Calu3 (cell line): ENCODE measurements around the gene AP1G1. TPM values are rescaled to one million over a fixed set of nuclear protein-coding genes. Genes with fewer than 3 reads are reported as not detected.

Experiments used
- BruUV-seq: library from RNA; stranded (reverse); fragments of 400-500 nt; replicated peaks from 2 replicates; lab custom pipeline; 2021; lab: Mats Ljungman, UMichigan
- CTCF ChIA-PET: fragments of 300-600 bp; sonication (Branson Sonifier 250); formaldehyde crosslinking; loops from one replicate; lab custom pipeline; 2022; ENCODE audit warnings: antibody characterized with exemption; lab: Charles Lee
- DNase-seq: peaks from one replicate; pipeline ENCODE4 v3.0.0; 2022
- H3K27ac Mint-ChIP-seq: one replicate; pipeline ENCODE4 v1.8.0; 2022; ENCODE audit warnings: mixed read lengths; ENCODE audit not compliant: unreplicated experiment
- H3K27me3 Mint-ChIP-seq: one replicate; pipeline ENCODE4 v1.8.0; 2022; ENCODE audit warnings: mixed read lengths; ENCODE audit not compliant: unreplicated experiment
- H3K36me3 Mint-ChIP-seq: one replicate; pipeline ENCODE4 v1.8.0; 2022; ENCODE audit warnings: mild to moderate bottlenecking, moderate library complexity, mixed read lengths; ENCODE audit not compliant: insufficient read depth, unreplicated experiment
- H3K4me1 Mint-ChIP-seq: one replicate; pipeline ENCODE4 v1.8.0; 2022; ENCODE audit warnings: mild to moderate bottlenecking, low read depth, mixed read lengths; ENCODE audit not compliant: unreplicated experiment
- H3K4me3 Mint-ChIP-seq: one replicate; pipeline ENCODE4 v1.8.0; 2022; ENCODE audit warnings: mild to moderate bottlenecking, low read depth, moderate library complexity, mixed read lengths; ENCODE audit not compliant: unreplicated experiment
- H3K9me3 Mint-ChIP-seq: one replicate; pipeline ENCODE4 v1.8.0; 2022; ENCODE audit warnings: low read depth, mixed read lengths; ENCODE audit not compliant: unreplicated experiment
- intact Hi-C: fragments of 100-400 bp; cut with micrococcal nuclease; formaldehyde crosslinking; loops from one replicate; pipeline ENCODE4 v1.10.0; 2022; ENCODE audit not compliant: unreplicated experiment
- total RNA-seq: library from RNA; stranded (reverse); gene quantifications from 2 replicates; pipeline ENCODE4 v1.2.3, GENCODE V29; 2022
- TF ChIP-seq, protein P1 (sequence below): fragments of 200-600 bp; IDR thresholded peaks from one replicate; pipeline ENCODE4 v1.8.0; 2022; ENCODE audit warnings: antibody characterized with exemption; ENCODE audit not compliant: unreplicated experiment

AP1G1 gene
- total RNA-seq, 1 experiment from 2014 or later: 144 TPM

DNA sequence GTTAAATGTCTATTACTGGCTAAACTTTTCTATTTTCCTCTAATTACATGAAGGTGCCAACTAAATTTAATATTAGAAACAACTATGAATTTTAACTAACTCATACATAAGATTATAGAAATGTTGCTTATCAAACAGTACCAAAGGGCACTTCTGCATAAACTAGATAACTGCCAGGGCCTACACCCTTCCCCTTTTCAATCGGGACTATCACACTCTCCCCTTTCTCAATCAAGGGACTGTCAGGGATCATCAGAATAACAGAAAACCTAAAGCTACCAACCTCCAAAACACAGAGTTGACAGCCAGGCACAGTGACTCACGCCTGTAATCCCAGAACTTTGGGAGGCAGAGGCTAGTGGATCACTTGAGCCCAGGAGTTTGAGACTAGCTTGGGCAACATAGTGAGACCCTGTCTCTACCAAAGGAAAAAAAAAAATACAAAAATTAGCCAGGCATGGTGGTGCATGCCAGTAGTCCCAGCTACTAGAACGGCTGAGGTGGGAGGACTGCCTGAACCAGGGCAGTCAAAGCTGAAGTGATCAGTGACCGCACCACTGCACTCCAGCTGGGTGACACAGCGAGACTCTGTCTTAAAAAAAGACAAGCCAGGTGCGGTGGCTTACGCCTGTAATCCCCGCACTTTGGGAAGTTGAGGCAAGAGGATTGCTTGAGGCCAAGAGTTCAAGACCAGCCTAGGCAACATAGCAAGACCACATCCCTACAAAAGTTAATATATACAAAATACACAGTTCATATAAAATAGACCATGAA, 80.9 kb downstream of the AP1G1 start:
- TF ChIP-seq, protein P1, sequence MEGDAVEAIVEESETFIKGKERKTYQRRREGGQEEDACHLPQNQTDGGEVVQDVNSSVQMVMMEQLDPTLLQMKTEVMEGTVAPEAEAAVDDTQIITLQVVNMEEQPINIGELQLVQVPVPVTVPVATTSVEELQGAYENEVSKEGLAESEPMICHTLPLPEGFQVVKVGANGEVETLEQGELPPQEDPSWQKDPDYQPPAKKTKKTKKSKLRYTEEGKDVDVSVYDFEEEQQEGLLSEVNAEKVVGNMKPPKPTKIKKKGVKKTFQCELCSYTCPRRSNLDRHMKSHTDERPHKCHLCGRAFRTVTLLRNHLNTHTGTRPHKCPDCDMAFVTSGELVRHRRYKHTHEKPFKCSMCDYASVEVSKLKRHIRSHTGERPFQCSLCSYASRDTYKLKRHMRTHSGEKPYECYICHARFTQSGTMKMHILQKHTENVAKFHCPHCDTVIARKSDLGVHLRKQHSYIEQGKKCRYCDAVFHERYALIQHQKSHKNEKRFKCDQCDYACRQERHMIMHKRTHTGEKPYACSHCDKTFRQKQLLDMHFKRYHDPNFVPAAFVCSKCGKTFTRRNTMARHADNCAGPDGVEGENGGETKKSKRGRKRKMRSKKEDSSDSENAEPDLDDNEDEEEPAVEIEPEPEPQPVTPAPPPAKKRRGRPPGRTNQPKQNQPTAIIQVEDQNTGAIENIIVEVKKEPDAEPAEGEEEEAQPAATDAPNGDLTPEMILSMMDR: no peak
- Mint-ChIP-seq H3K27ac (no peak overlapping the region), H3K36me3 (peaks cover 38% of the 10 kb centered on the region), H3K4me3 (no peak overlapping the region), H3K4me1 (no peaks in the 10 kb centered on the region), H3K27me3 (no peaks in the 10 kb centered on the region), H3K9me3 (no peaks in the 10 kb centered on the region)
- intact Hi-C loops: no loop called here
- CTCF ChIA-PET: no interaction called here
- DNase-seq: no peak
- no TSS peak for BruUV-seq

GRCh38 chr16:71726476-71727315, 81.9 kb downstream of the AP1G1 start:
- H3K4me3 Mint-ChIP-seq: no peak overlapping the region
- peaks cover 35% of the 10 kb centered on the region for H3K36me3 Mint-ChIP-seq
- H3K4me1 Mint-ChIP-seq: no peaks in the 10 kb centered on the region
- H3K9me3 Mint-ChIP-seq: no peaks in the 10 kb centered on the region
- no peaks in the 10 kb centered on the region for H3K27me3 Mint-ChIP-seq
- no peak for DNase-seq
- H3K27ac Mint-ChIP-seq: no peak overlapping the region
- TF ChIP-seq, protein P1: no peak
- intact Hi-C loops: no loop called here
- CTCF ChIA-PET: interaction anchor here (0.5 kb wide), 1 partner anchor 90 kb away, joined by 3 read pairs; no protein-coding TSS in a partner anchor
- no TSS peak for BruUV-seq

GRCh38 chr16:71724320-71724751, 84.3 kb downstream of the AP1G1 start, which contains the start of gene PHLPP2:
TSS of gene PHLPP2 (minus strand) at chr16:71724701. CDS start at chr16:71714795, 9,906 bp downstream.
- Mint-ChIP-seq H3K4me3 (peak within 1 kb of the TSS; percentile 91), H3K9me3 (no peaks in the 10 kb centered on the region), H3K4me1 (no peaks in the 10 kb centered on the region), H3K27ac (peak within 1 kb of the TSS; percentile 40), H3K36me3 (peaks cover 28% of the 10 kb centered on the region), H3K27me3 (no peaks in the 10 kb centered on the region)
- TF ChIP-seq, protein P1: no peak
- BruUV-seq: TSS peak; percentile 52
- CTCF ChIA-PET: no interaction called here
- no peak for DNase-seq
- intact Hi-C loops: no loop called here

DNA sequence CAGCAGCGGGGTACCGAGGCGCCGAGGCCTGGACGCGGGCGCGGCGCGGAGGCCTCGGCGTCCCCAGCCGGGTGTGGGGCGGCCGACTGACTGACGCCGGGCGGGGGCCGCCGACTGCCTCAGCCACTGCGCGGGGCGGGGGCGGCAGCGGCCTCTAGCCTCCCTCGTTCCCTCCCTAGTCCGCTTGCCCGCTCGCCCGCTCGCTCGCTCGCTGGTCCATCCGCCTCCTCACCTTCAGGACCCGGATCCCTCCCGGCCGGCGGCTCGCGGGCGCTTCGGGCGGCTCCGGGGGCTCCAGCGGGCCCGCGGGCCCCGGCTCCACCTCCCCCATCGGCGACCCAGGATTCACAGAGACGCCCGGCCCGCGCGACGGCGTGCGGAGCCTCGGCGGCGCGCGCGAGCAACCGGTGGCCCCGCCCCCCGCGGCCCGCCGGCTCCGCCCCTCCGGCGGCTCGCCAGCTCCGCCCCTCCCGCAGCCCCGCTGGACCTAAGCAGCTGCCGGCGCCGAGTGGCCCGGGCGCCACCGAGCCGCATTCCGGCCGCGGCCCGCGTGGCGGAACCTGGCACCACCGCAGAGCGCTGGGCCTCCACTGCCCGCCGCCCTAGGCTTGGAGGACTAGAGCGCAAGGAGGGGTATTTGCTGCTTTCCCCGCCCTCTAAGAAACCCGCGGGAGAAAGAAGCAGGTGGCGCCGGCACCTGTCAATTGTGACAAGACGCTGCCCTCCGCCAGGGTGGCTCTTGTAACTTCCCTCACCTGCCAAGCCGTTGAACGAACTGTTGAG, 84.9 kb downstream of the AP1G1 start:
- Mint-ChIP-seq H3K4me3 (peak overlapping the region; percentile 91), H3K27ac (peak overlapping the region; percentile 40), H3K27me3 (no peaks in the 10 kb centered on the region), H3K4me1 (no peaks in the 10 kb centered on the region), H3K36me3 (peaks cover 28% of the 10 kb centered on the region), H3K9me3 (no peaks in the 10 kb centered on the region)
- intact Hi-C loops: no loop called here
- DNase-seq: peak; percentile 89
- BruUV-seq: no TSS peak
- TF ChIP-seq, protein P1: no peak
- CTCF ChIA-PET: no interaction called here
